ENCODE results near the gene DRC7.

- no peak for TF ChIP-seq CTCF (IDR thresholded peaks at IDR 0.05 in 8 of 11, conservative IDR thresholded peaks at IDR 0.05 in 3 of 11)
- TF ChIP-seq POLR2AphosphoS5 (IDR thresholded peaks at IDR 0.05) = no peak
- no peak for TF ChIP-seq POLR2A (IDR thresholded peaks at IDR 0.05)
These were observed 30.5 kb upstream of the DRC7 start for GRCh38 chr16:57663917-57664661.

Measured in spleen (tissue), 7 donors.